Left renal pelvis (tissue), 4 donors: ENCODE data around the gene CTDSP2. TPM values are rescaled to one million over a fixed set of nuclear protein-coding genes. Genes with fewer than 3 reads are reported as not detected.
"Not testable (repeated sequence)": the region's sequence is repeated elsewhere in the genome, so short reads cannot be mapped to it uniquely, and the experiment has no call there.

Source experiments
- DNase-seq, 4 donors: peaks; one replicate each; pipeline ENCODE4 v3.0.0-alpha.2; 2013; ENCODE audit warnings: low read depth in 4 of 4, low spot score in 3 of 4
- polyA plus RNA-seq, 4 donors: library from polyadenylated mRNA; unstranded; fragments of 120-200 nt; gene quantifications; one replicate each; pipeline ENCODE4 v1.2.1, GENCODE V29; 2013; ENCODE audit not compliant: insufficient read length in 4 of 4

The CTDSP2 gene, protein sequence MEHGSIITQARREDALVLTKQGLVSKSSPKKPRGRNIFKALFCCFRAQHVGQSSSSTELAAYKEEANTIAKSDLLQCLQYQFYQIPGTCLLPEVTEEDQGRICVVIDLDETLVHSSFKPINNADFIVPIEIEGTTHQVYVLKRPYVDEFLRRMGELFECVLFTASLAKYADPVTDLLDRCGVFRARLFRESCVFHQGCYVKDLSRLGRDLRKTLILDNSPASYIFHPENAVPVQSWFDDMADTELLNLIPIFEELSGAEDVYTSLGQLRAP
- polyA plus RNA-seq, result 100 to 1,000 TPM; 235 to 272 (median 260) TPM

GRCh38 chr12:57846577-57847319 is at the start of gene CTDSP2:
TSS of gene CTDSP2 (minus strand) at chr12:57846729. CDS start at chr12:57846435, 294 bp downstream.
- peak; percentile 94 to 98 (median 97) for DNase-seq

DNA sequence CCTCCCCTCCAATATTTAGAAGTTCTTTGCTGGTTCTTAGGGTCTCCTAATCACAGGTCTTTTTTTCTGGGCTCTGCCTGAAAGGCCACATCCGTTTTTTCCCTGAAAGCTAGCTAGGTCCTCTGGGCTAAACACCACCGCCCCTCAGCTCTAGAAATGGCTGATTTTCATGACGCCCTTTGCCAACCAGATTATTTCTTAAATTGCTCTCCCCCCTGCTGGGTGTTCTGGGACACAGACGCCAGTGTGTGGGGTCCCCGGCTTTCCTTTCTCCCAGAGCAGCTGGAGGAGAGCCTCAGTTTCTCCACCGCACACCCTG is 49.5 kb upstream of the CTDSP2 start:
- no peak for DNase-seq

- DNase-seq, result no peak
These were observed 49.0 kb upstream of the CTDSP2 start for GRCh38 chr12:57895389-57896114.

DNA sequence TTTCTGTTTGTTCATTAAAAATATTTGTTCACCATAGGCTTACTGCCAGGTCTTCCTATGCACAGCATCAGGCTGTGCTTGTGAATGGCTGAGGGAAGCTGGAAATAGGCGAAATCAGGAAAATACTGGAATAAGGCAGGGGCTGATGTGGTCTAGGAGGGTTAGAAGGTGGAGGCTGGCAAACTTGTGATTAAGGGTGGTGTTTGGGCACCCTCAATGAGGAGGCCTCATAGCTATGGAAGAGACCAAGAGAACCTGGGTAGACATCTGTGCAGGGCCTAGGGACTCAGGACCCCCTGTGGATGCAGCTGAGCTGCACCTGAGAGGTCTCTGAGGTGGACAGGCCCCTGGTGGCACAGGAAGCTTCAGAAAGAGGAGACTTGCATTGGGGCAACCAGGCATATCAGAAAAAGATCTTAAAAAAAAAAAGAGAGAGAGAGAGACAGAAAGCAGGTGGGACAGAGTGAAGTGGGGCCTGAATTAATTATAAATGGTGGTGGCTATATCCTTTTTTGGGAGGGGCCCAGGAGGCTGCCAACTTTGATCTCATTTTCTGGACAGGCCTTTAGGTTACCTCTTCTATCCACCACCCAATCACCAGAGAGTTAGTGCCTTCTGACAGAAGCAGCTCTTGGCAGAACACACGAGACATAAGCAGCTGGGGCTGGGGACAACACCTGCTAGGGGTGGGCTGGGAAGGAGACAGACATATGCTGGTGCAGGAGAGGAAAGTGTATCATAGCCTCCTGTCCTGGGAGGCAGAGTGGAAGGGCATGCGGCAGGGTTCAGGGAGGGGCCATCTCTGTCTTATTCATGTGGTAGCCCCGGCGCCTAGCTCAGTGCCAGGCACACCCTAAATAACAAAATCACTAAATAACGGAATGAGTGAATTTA is 48.1 kb upstream of the CTDSP2 start:
- DNase-seq, result no peak

DNA sequence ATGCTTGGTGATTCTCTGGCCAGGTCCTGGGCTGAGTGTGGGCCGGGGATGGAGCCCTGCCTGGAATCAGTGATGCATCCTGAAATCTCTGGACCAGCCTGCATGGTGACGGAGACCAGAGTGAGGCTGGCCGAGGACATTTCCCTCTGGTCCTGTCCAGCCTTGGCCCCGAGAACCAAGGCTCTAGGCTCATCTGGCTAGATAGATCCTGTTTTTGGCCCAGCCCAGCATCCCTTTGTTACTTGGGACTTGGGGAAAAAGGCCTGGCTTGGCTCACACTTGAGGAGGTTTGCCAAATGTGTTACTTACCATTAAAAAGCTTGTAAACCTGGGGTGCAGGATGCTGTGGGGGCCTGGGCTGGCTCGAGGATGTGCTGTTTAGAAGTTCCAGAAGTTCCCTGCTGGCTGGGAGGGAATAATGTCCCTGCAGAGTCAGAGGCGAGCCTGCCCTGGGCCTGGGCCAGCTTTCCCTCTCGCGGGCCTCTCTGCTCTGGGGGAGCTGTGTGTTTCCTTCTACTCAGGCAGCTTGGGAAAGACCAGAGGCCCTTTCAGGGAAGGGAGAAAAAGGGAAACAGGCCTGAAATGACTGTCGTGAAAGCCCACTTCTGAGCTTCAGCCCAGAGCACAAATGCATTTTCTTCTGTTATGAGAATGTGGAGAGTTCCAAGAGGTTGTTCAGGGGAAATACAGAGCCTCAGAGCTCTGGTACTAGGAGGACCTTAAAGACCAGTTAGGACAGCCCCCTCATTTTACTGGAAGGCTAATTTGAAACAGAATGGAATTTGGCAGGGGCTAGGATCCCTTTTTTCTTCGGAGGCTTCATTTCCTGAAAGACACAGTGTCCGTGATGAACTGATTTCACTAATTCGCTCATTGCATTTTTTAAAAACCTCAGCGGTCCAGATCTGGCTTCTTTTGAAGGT is 47.2 kb upstream of the CTDSP2 start:
- DNase-seq, result peak; percentile 86 to 92 (median 90)

DNA sequence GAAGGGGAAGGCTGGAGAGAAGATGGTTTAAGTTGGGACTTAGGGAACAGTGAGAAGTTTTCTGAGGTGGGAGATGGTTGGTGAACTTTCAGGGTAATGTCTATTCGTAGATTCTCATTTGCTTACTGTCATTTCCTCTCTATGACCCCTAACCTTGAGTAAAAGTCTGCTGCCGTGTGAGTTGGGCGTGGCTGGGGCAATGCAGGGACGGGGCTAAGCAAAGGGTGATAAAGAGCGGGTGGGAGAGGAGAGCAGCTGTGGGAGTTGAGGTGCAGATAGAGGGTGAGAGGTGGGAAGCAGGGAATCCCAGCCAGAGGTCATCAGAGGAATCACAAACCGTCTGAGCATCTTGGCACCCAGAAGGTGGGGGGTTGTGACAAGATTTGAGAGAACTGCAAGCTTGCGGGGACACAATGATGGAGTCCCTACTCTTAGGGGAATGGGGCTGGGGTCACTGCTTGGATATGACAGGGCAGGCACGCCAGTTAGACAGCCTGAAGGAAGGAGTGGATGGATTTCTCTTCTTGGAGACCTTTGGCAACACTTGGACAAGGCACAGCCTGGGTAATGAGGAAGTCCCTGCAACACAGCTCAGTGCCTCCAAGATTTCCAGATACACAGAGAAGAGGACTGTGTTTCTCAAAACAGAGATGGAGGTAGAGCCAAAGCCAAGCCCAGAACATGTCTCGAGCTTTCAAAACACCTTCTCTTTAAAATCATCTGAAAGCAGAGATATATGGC is 45.9 kb upstream of the CTDSP2 start:
- no peak for DNase-seq

GRCh38 chr12:57891542-57892228 is 45.2 kb upstream of the CTDSP2 start:
- no peak for DNase-seq

GRCh38 chr12:57890191-57891115 is 43.9 kb upstream of the CTDSP2 start:
- no peak for DNase-seq

- DNase-seq, result peak in 1 of 4 donors; percentile 57
These were observed 43.0 kb upstream of the CTDSP2 start for GRCh38 chr12:57889500-57889989.

DNA sequence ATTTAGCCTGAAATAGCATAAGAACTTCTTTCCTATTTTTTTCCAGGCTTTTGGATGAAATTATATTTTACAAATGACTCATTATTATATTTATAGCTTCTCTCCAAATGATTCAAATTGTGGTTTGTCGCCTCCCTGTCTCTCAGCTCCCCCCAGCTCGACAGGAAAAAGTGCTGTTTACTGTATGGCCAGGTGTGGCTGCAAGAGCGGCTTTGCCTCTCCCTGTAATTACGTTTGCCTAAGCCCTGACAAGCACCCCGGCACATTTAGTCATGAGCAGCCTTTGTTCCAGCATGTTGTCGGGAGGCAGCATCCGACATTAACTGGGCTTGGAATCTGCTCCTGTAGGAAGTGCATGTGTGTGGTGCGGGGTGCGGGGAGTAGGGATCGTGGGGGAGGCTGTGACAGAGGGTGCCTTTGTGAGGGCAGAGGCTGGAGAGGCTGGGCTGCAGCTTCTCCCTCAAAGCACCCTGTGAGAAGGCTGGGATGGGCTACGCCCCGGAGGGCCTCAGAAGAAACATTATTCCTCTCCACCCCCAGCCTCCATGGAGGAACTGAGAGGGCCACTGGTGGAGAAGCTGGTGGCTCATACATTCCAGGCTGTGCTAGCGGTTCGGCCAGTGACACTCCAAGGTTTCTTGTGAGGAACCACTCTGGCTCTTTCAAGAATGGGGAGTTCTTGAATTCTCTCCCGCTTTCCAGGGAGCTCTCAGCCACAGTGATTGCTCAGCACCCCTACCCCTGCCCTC is 42.1 kb upstream of the CTDSP2 start:
- no peak for DNase-seq

GRCh38 chr12:57887631-57888408 is 41.3 kb upstream of the CTDSP2 start:
- no peak for DNase-seq

- DNase-seq, result not testable (repeated sequence)
These were observed 40.4 kb upstream of the CTDSP2 start for GRCh38 chr12:57886964-57887363.

- no peak for DNase-seq
These were observed 40.0 kb upstream of the CTDSP2 start for GRCh38 chr12:57886542-57886941.

- DNase-seq, result no peak
These were observed 38.7 kb upstream of the CTDSP2 start for GRCh38 chr12:57885207-57885606.

DNA sequence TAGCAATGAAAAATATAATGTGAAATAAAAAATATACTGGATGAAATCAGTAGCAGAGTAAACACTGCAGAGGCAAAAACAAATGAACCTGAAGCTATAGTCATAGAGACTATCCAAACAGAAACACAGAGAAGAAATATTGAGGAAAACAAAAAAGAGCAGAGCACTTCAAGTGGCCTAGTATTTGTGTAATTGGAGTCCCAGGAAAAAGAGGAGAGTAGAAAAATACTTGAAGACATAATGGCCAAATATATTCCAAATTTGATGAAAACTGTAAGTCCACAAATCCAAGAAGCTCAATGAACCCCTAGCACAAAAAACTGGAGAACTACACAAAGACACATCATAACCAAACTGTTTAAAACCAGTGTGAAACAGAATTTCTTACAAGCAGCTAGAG is 37.2 kb upstream of the CTDSP2 start:
- DNase-seq, result no peak
